HG02970 (cell line): ENCODE data around the gene RNASE3.
"Not testable (repeated sequence)": the region's sequence is repeated elsewhere in the genome, so short reads cannot be mapped to it uniquely, and the experiment has no call there.

Source experiments
- ATAC-seq: cut with Tn5 transposase; IDR thresholded peaks from one replicate; pipeline ENCODE4 v1.9.1; 2021; ENCODE audit warnings: mild to moderate bottlenecking, moderate library complexity, moderate number of reproducible peaks; ENCODE audit not compliant: unreplicated experiment, low FRiP score

Gene RNASE3

GRCh38 chr14:20891126-20891825 lies at the start of gene RNASE3:
TSS of gene RNASE3 (plus strand) at chr14:20891385. CDS start at chr14:20891687, 302 bp downstream.
- not testable (repeated sequence) for ATAC-seq

DNA sequence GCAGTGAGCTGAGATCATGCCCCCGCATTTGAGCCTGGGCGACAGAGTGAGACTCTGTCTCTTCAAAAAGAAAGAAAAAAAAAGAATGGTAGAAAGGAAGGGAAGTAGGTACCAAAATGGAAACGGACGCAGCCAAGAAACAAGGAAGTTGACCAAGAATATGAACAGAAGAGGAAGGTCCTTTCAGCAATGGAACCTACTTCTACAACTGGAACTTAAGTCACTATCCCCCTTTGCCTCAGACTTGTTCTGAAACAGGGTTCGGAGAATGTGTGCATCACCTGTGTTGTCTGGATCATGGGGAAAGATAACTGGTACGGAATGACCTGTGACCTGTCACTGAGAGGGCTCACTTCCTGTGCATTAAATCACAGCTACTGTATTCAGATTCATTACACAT lies 44.6 kb upstream of the RNASE3 start:
- ATAC-seq = no peak

- ATAC-seq = no peak
These were observed 42.8 kb upstream of the RNASE3 start for GRCh38 chr14:20848316-20848954.

DNA sequence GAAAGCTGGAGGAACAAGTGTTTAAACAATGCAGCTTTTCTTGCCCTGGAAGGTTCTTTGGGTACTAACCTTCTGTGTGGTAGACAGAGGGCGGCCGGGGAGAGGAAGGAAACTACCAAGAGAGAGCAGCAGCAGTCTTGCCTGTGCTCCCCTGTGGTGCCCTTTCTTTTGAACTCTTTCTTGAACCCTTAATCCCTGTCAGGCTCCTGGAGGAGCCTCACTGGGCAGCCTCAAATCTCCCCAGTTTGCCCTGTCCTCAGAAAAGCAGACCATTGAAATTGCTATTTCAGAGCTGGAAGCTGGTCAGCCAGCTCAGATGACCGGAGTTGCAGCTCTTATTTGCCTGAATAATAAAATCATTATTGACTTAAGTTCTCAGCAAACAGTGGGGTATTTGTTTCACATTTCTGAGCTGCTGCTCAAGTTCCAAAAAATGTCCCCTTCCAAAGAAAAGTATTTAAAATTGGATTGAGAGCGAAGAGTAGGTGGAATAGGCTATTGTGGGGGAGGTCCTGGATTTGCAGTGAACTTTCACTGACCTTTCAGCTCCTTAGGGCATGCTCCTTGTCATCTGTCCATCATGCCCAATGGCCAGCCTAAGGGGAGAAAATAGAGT lies 42.1 kb upstream of the RNASE3 start:
- no peak for ATAC-seq

DNA sequence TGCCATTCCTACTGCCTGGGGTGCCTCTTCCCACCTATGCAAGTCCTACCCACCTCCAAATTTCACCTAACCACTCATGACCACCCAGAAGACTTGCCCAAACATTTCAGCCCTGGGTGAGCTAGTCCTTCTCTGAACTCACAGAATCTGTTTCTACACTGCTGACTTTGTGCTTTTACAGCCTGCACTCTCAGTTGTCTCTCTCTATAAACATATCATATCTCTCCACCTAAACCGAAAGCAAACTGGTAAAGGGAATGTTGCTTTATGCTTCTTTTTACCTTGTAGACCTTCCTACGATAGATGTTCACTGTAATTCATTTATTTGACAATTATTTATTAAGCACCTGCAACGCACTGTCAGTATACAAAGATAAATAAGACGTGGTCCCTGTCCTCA lies 38.1 kb upstream of the RNASE3 start:
- ATAC-seq = no peak

DNA sequence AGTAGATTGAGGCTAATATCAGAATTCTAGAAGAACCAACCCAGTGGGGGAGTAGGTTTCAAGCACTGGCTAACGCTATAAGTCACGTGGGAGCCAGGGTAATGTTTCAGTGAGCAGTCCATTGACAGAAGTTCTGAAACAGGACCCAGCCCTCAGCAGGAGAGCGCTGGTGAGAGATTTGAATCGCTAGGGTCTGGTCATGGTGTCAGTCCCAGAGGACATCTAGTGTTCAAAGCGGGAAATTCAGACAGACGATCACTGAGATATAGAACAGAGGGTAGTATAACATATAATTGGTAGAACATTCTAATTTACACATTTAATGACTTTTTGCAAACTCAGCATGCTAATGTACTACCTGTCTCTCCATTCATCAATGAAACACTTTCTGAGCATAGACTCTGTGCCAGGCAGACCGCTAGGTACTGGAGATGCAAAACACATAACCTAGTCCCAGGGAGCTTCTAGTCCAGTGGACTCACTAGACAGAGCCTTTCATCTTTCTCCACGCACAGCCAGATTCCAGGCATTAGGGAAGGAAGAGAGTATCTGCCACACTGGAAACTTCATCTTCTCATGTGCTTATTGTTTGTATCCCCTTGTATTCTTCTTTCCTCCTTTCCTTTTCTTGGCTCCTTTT lies 35.4 kb upstream of the RNASE3 start:
- peak; percentile 53 for ATAC-seq

DNA sequence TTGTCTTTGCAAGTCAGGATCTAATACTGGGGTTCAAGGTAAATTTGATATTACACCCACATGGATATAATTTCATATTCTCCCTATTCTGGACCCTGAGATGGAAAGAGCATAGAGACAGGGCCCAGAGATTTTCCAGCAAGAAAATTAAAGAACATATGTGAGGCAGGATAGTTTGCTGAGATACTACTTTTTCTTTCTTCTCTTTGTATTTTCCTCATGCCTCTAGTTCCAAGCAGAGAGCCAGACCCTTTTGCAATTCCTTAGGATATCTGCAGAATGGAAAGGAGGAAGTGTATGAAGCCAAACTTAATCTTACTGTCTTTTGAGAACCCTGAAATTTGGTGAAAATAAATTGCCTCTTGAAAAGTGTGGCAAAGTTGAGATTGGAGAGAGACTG lies 34.0 kb upstream of the RNASE3 start:
- ATAC-seq = no peak

DNA sequence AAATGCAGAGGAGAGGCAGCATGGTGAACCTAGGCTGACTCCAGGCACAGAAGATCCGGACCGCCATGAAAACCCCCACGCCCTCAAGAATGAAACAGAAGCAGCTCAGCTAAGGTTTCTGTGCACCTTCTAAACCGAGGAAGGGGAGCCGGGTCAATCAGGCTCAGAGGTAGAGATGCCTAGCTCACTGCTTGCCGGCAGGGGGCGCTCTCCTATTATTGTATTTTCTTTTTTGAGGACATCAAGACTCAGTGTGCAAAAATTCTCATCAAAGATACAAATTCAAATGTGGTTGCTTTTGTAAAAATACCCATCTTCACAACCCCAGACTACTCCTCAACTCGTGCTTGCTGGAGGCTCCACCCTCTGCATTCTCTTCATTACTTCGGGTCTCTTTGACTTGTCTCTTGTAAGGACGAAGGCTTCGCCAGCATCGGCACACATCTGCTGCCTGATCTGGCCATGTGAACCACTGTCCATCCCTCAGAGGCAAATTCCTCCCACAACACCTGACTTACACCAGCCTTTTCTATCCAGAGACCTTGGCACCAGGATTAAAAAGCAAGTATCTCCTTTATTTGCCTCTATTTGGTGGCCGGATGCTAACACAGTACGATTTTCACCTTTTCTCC lies 33.4 kb upstream of the RNASE3 start:
- ATAC-seq = no peak

DNA sequence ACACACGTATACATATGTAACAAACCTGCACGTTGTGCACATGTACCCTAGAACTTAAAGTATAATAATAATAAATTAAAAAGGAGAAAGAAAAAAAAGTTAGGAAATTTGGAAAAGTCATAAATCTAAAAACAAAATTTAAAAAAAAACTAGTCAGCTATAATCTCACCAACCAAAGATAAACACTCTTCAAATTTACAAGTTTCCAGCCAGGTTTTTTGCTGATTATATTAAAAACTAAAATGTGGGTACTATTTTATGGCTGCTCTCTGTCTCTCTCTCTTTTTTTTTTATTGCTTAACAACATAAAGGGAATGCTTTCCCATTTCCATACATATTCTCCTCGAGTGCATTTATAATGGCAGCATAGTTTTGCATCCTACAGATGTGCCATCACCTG lies 25.0 kb upstream of the RNASE3 start:
- ATAC-seq = no peak

DNA sequence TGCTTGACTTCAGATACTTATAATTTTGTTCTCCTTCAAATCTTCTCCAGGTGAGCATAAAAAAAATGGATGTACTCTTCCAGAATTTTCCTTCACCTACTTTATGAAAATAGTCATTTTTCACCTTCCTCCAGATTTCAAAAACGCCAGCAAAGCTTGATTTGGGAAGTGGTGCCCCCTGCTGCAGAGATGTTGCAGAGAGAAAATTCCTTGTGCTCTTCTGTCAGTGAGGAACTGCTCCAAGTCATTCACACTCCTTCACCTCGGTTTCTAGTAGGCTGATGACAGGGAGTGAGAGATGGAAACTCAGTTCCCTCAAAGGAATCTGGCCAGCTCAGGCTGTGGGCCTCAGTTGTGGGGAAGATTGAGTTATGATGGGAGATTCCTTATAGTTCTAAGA lies 24.2 kb upstream of the RNASE3 start:
- ATAC-seq = no peak

DNA sequence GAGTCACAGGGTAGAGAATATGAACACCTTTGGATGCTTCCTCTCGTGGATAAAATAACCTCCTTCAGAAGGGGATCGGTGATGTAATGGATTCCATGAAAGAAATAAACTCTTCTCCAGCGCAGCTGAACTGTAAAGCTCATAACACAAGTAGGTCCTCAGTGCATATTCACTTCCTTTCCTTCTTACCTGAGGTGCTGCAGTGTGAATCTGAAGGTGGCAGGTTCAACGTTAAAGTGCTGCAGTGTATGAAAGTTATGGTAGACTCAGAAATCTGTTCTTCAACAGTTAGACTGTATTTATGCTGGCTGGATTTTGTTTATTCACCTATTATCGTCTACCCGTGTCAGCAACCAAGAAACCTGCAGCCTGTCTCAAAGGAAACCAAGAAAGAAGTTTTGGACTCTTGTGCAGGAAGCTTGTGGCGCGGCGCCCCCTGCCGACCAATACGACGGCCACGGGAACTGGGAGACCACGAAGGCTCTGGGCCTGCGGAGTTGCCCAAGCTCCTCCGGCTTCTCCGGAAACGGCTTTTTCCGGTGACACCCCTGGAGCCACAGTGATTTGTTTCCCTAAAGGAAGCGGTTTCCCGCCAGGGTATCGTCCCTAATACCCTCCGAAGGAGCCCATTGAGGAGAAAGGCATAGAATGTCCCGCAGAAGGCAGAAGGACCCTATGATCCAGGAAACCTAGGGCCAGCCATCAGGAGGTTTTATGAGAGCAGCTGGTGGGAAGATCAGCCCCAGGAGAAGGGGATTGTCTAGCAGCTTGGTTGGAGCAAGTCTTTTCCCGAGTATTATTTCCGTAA lies 17.6 kb upstream of the RNASE3 start:
- no peak for ATAC-seq

DNA sequence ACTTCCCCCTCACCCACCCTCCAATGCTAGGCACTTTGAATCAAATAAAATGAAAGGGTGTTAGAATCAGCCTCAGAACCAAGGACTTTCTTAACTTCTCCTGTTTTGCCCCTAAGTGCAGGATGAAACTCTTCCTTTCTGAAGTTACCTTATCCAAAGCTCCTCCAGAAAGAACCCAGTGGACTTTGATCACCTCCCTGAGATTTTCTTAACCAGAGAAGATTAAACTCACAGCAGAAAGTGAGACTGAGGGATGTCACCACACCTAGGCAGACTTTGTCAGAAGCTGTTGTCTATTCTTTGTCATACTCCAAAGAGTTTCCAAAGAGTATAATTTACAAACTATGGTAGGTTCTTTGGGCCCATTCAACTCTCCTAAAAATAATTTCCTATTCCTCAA lies 14.2 kb upstream of the RNASE3 start:
- ATAC-seq = no peak

DNA sequence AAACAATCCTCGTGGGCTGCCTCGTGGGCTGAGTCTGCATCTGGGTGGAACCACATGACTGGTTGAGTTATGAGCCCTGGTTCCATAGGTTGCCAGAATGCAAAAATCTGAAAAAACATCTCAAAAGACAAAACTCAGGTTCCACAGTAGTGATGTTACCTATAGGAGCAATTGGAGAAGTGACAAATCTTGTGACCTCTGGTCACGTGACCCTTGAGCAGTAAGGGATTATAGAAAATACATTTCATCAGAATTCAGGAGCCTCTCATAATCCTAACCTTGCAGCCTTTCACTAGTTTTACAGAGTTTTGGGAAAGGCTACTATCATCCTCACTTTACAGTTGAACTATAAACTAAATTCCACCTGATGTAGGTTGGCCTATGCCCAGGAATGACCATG lies 12.5 kb upstream of the RNASE3 start:
- no peak for ATAC-seq

DNA sequence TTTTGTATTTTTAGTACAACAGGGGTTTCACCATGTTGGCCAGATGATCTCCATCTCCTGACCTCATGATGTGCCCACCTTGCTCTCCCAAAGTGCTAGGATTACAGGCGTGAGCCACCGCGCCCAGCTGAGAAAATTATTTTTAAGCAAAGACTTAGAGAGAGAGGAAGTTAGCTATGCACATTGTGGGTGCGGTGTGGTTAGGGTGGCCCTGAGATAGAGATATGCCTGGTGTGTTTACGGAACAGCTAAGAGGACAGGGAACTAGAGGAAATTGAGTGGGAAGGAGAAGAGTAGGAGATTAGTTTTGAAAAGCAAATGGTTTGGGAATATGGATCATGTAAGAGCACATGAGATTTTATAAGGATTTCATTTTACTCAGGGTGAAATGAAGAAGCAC lies 10.0 kb upstream of the RNASE3 start:
- not testable (repeated sequence) for ATAC-seq

- not testable (repeated sequence) for ATAC-seq
These were observed 8.4 kb upstream of the RNASE3 start for GRCh38 chr14:20882787-20883186.

- ATAC-seq = not testable (repeated sequence)
These were observed 2.8 kb upstream of the RNASE3 start for GRCh38 chr14:20888411-20888810.

- not testable (repeated sequence) for ATAC-seq
These were observed 4.1 kb downstream of the RNASE3 start for GRCh38 chr14:20895322-20895721.

DNA sequence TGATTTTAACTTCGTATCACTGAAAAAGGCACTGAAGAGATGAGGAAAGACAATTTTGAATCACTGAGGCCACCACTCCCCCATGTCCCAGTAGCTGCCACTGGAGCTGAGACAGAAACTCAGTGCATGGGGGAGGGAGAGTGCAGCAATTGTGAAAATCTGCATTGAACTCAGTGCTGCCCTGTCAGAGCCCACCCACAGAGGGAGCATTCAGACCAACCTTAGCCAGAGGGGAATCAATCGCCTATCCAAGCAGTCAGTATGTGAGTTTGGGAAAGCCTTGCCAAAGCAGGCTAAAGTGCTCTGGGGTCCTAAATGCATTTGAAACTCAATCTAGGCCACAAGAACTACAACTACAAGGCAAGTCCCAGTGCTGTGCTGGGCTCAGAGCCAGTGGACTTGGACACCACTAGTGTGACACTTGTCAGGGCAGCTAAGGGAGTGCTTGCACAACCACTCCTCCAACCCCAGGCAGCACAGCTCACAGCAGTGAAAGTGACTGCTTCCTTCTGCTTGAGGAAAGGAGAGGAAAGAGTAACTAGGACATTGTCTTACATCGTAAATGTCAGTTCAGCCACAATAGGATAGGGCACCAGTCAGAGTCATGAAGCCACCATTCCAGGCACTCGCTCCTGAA lies 13.3 kb downstream of the RNASE3 start:
- no peak for ATAC-seq

GRCh38 chr14:20905676-20906075 lies 14.5 kb downstream of the RNASE3 start:
- no peak for ATAC-seq

DNA sequence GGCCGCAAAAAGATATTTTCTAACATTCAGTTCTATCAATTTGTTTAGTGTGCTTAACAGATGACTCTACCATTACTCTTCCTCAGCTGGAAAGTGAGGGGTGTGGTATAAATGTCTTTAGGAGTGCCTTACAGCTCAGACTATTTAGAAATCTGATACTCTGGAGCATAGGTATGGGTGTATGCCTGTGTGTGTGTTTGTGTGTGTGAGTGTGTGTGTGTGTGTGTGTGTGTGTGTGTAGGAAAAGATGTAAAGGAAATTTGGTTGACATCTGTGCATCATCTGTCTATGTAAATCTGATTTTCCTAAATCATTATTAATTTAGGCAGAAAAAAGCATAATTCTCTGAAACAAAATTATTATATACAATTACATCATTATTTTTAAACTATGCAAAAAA lies 16.0 kb downstream of the RNASE3 start:
- ATAC-seq = no peak
